ENCODE results near the gene PAPPA.

Gene PAPPA

DNA sequence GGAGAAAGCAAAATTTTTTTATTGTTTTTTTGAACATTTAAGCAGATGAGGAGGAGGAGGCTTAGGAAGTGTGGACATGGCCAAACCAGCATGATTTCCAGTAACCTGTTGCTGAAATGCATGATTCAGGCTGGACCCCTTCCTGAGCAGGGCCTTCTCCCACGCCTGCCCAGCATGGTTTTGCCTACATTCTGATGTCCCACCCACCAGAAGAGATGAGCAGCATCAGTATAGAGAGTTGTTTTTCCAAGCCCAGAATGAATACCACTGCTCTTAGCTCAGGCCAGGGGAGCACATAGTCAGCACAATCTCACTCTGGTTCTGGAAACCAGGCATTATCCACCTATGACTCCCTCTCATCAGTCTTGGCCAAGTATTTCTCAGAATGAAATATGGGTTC, 90.1 kb downstream of the PAPPA start:
- TF ChIP-seq, protein P1, sequence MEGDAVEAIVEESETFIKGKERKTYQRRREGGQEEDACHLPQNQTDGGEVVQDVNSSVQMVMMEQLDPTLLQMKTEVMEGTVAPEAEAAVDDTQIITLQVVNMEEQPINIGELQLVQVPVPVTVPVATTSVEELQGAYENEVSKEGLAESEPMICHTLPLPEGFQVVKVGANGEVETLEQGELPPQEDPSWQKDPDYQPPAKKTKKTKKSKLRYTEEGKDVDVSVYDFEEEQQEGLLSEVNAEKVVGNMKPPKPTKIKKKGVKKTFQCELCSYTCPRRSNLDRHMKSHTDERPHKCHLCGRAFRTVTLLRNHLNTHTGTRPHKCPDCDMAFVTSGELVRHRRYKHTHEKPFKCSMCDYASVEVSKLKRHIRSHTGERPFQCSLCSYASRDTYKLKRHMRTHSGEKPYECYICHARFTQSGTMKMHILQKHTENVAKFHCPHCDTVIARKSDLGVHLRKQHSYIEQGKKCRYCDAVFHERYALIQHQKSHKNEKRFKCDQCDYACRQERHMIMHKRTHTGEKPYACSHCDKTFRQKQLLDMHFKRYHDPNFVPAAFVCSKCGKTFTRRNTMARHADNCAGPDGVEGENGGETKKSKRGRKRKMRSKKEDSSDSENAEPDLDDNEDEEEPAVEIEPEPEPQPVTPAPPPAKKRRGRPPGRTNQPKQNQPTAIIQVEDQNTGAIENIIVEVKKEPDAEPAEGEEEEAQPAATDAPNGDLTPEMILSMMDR (IDR thresholded peaks at IDR 0.05): no peak
- H3K9ac ChIP-seq: no peak overlapping the region
- H3K36me3 ChIP-seq (ENCODE audit: control insufficient read depth, insufficient read depth, low read length): no peaks in the 10 kb centered on the region
- no peak overlapping the region for H3K4me2 ChIP-seq (ENCODE audit: low read length)
- H3K9me3 ChIP-seq (ENCODE audit: control insufficient read depth, low read length): no peaks in the 10 kb centered on the region
- H2AFZ ChIP-seq: no peak overlapping the region
- H3K27ac ChIP-seq: no peak overlapping the region
- no peaks in the 10 kb centered on the region for H3K79me2 ChIP-seq
- H3K4me3 ChIP-seq (ENCODE audit: low read depth, low read length): no peak overlapping the region
- H3K4me1 ChIP-seq: peaks cover 3% of the 10 kb centered on the region
- no peaks in the 10 kb centered on the region for H3K27me3 ChIP-seq (ENCODE audit: control insufficient read depth, insufficient read depth, low read length)

- Histone ChIP-seq H3K4me2 (ENCODE audit: low read length) (peak overlapping the region; percentile 18), H3K9ac (no peak overlapping the region), H3K36me3 (ENCODE audit: control insufficient read depth, insufficient read depth, low read length) (no peaks in the 10 kb centered on the region), H2AFZ (no peak overlapping the region), H3K79me2 (no peaks in the 10 kb centered on the region), H3K9me3 (ENCODE audit: control insufficient read depth, low read length) (no peaks in the 10 kb centered on the region), H3K4me3 (ENCODE audit: low read depth, low read length) (no peak overlapping the region), H3K4me1 (peaks cover 5% of the 10 kb centered on the region), H3K27me3 (ENCODE audit: control insufficient read depth, insufficient read depth, low read length) (no peaks in the 10 kb centered on the region), H3K27ac (no peak overlapping the region)
- TF ChIP-seq, protein P1 (IDR thresholded peaks at IDR 0.05): no peak
These were observed 93.7 kb downstream of the PAPPA start for GRCh38 chr9:116247284-116247683.

GRCh38 chr9:116247791-116248374, 94.3 kb downstream of the PAPPA start:
- no peak overlapping the region for H3K27ac ChIP-seq
- H3K79me2 ChIP-seq: no peaks in the 10 kb centered on the region
- no peak overlapping the region for H2AFZ ChIP-seq
- H3K4me1 ChIP-seq: peaks cover 5% of the 10 kb centered on the region
- H3K27me3 ChIP-seq (ENCODE audit: control insufficient read depth, insufficient read depth, low read length): no peaks in the 10 kb centered on the region
- H3K36me3 ChIP-seq (ENCODE audit: control insufficient read depth, insufficient read depth, low read length): no peaks in the 10 kb centered on the region
- TF ChIP-seq, protein P1 (IDR thresholded peaks at IDR 0.05): no peak
- no peak overlapping the region for H3K9ac ChIP-seq
- H3K9me3 ChIP-seq (ENCODE audit: control insufficient read depth, low read length): no peaks in the 10 kb centered on the region
- peak overlapping the region; percentile 18 for H3K4me2 ChIP-seq (ENCODE audit: low read length)
- no peak overlapping the region for H3K4me3 ChIP-seq (ENCODE audit: low read depth, low read length)

DNA sequence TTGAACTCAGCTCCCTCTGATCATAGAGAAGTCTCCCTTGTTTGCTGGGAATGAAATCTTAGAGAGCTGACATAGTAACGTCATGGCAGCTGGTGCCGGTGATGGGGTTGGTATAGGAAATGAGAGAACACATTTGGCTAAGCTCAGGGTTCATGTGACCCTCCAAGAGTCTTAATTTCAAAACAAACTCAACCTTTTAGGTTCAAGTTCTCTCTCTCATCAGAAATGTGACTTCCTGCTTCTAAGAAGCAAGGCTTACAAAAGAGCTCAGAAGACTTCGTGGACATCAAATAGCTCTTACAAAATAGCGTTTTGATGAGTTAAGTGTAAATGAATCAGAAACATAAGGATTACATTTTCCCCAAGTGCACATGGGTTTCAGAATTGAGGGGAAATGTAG, 97.3 kb downstream of the PAPPA start:
- H3K27me3 ChIP-seq (ENCODE audit: control insufficient read depth, insufficient read depth, low read length): no peaks in the 10 kb centered on the region
- H3K36me3 ChIP-seq (ENCODE audit: control insufficient read depth, insufficient read depth, low read length): no peaks in the 10 kb centered on the region
- H3K9me3 ChIP-seq (ENCODE audit: control insufficient read depth, low read length): no peaks in the 10 kb centered on the region
- no peak overlapping the region for H3K4me2 ChIP-seq (ENCODE audit: low read length)
- H3K27ac ChIP-seq: no peak overlapping the region
- TF ChIP-seq, protein P1 (IDR thresholded peaks at IDR 0.05): no peak
- H2AFZ ChIP-seq: no peak overlapping the region
- H3K4me3 ChIP-seq (ENCODE audit: low read depth, low read length): no peak overlapping the region
- H3K79me2 ChIP-seq: no peaks in the 10 kb centered on the region
- H3K9ac ChIP-seq: no peak overlapping the region
- peaks cover 5% of the 10 kb centered on the region for H3K4me1 ChIP-seq

GRCh38 chr9:116251366-116251765, 97.8 kb downstream of the PAPPA start:
- Histone ChIP-seq H2AFZ (no peak overlapping the region), H3K36me3 (ENCODE audit: control insufficient read depth, insufficient read depth, low read length) (no peaks in the 10 kb centered on the region), H3K4me2 (ENCODE audit: low read length) (no peak overlapping the region), H3K4me1 (peaks cover 5% of the 10 kb centered on the region), H3K9ac (no peak overlapping the region), H3K9me3 (ENCODE audit: control insufficient read depth, low read length) (no peaks in the 10 kb centered on the region), H3K4me3 (ENCODE audit: low read depth, low read length) (no peak overlapping the region), H3K27ac (no peak overlapping the region), H3K27me3 (ENCODE audit: control insufficient read depth, insufficient read depth, low read length) (no peaks in the 10 kb centered on the region), H3K79me2 (no peaks in the 10 kb centered on the region)
- TF ChIP-seq, protein P1 (IDR thresholded peaks at IDR 0.05): no peak

Data from parathyroid adenoma (tissue), 2 donors.